ENCODE data around the gene ANKLE1.

Gene ANKLE1

GRCh38 chr19:17332677-17333581 lies 51.2 kb downstream of the ANKLE1 start (continued):
- TF ChIP-seq ZNF830 (tag by site-specific recombination; IDR thresholded peaks at IDR 0.05; ENCODE audit: low read depth) (no peak), ZNF549 (tag by site-specific recombination; IDR thresholded peaks at IDR 0.05) (no peak), ZNF571 (tag by site-specific recombination; IDR thresholded peaks at IDR 0.05) (no peak), ZNF600 (tag by site-specific recombination; IDR thresholded peaks at IDR 0.05) (0 out of 2 replicates have a peak, but pooled peaks have one; percentile 10), ZNF837 (tag by site-specific recombination; IDR thresholded peaks at IDR 0.05) (no peak), ZNF302 (tag by site-specific recombination; IDR thresholded peaks at IDR 0.05; ENCODE audit: low read depth) (no peak), YY2 (tag by site-specific recombination; IDR thresholded peaks at IDR 0.05) (no peak), ZNF211 (tag by site-specific recombination; IDR thresholded peaks at IDR 0.05; ENCODE audit: low read depth) (no peak), ZSCAN5A (tag by site-specific recombination; IDR thresholded peaks at IDR 0.05) (peak; percentile 59; the same call in 1 of the 2 replicates), SP3 (tag by site-specific recombination; IDR thresholded peaks at IDR 0.05) (peak; percentile 84), KLF8 (tag by site-specific recombination; IDR thresholded peaks at IDR 0.05) (peak; percentile 73), ZNF10 (tag by site-specific recombination; IDR thresholded peaks at IDR 0.05) (no peak), ZXDB (tag by site-specific recombination; IDR thresholded peaks at IDR 0.05) (no peak), ZNF768 (tag by site-specific recombination; IDR thresholded peaks at IDR 0.05) (no peak), ZNF362 (tag by site-specific recombination; IDR thresholded peaks at IDR 0.05) (no peak), ZNF140 (tag by site-specific recombination; IDR thresholded peaks at IDR 0.05) (no peak), ZNF155 (tag by site-specific recombination; IDR thresholded peaks at IDR 0.05) (no peak)

GRCh38 chr19:17333611-17334413 lies 52.1 kb downstream of the ANKLE1 start:
- ChIA-PET CTCF (interaction anchor here (0.6 to 2.4 kb wide), 12 partner anchors 13 to 999 kb away, joined by 3 to 9 read pairs (median 4); partner anchors contain the start of gene MRPL34), POLR2A (interaction anchor here (0.6 to 7.6 kb wide), 11 partner anchors 9 to 202 kb away, joined by 3 to 64 read pairs (median 8); partner anchors contain the start of genes ABHD8, BABAM1, DDA1 and MRPL34)
- Histone ChIP-seq H3K27ac (ENCODE audit: extremely low read depth, low read depth, low read length) (peak overlapping the region; percentile 57; the same call in 1 of the 2 replicates), H3K9me3 (ENCODE audit: control insufficient read depth, insufficient read depth, low read depth, low read length) (no peaks in the 10 kb centered on the region), H3K4me3 (ENCODE audit: low read depth, low read length) (peak overlapping the region; percentile 72), H3K4me1 (ENCODE audit: control insufficient read depth, insufficient read depth, low read length) (peaks cover 8% of the 10 kb centered on the region), H3K36me3 (ENCODE audit: control insufficient read depth in 2 of 2, insufficient read depth in 1 of 2, low read length in 2 of 2) (peaks cover 0 to 24% of the 10 kb centered on the region in 2 experiments; a peak in 2 of 3 replicates)
- TF ChIP-seq ZNF792 (tag by site-specific recombination; IDR thresholded peaks at IDR 0.05) (no peak), ZNF37A (tag by site-specific recombination; IDR thresholded peaks at IDR 0.05) (no peak), ZNF549 (tag by site-specific recombination; IDR thresholded peaks at IDR 0.05) (no peak), IKZF3 (tag by site-specific recombination; IDR thresholded peaks at IDR 0.05) (no peak), ZNF214 (tag by site-specific recombination; IDR thresholded peaks at IDR 0.05; ENCODE audit: borderline replicate concordance) (no peak), KLF1 (tag by site-specific recombination; IDR thresholded peaks at IDR 0.05) (0 out of 2 replicates have a peak, but pooled peaks have one; percentile 43), ZNF274 (IDR thresholded peaks at IDR 0.05; ENCODE audit: low read length) (no peak), ZNF274 (tag by site-specific recombination; IDR thresholded peaks at IDR 0.05; ENCODE audit: borderline replicate concordance) (no peak), ZNF140 (tag by site-specific recombination; IDR thresholded peaks at IDR 0.05) (no peak), ZNF529 (tag by site-specific recombination; IDR thresholded peaks at IDR 0.05; ENCODE audit: insufficient replicate concordance) (no peak), WT1 (tag by site-specific recombination; IDR thresholded peaks at IDR 0.05) (peak; percentile 87), SCRT1 (tag by site-specific recombination; IDR thresholded peaks at IDR 0.05; ENCODE audit: borderline replicate concordance) (no peak), ZNF121 (tag by site-specific recombination; IDR thresholded peaks at IDR 0.05) (0 out of 2 replicates have a peak, but pooled peaks have one; percentile 40), ZFP37 (tag by site-specific recombination; IDR thresholded peaks at IDR 0.05) (no peak), ZNF692 (tag by site-specific recombination; IDR thresholded peaks at IDR 0.05) (peak; percentile 12; the same call in 1 of the 2 replicates)

All from HEK293 (cell line).